B cell (primary cell): ENCODE results near the gene JAML.

ENCODE experiments used
- CTCF ChIP-seq: fragments of 200-600 bp; IDR thresholded peaks from one replicate; pipeline ENCODE4 v1.8.0; 2022; ENCODE audit warnings: antibody characterized with exemption, mild to moderate bottlenecking
- EZH2 ChIP-seq: IDR thresholded peaks from 2 replicates; pipeline ENCODE4 v1.6.1; 2012; ENCODE audit warnings: borderline replicate concordance, low read depth, mild to moderate bottlenecking, moderate library complexity, low read length; ENCODE audit not compliant: insufficient read depth, poor library complexity, severe bottlenecking

GRCh38 chr11:118232659-118233058 is 7.8 kb upstream of the JAML start:
- TF ChIP-seq CTCF (no peak), EZH2 (no peak)
